IPS DF 6.9 (cell line): ENCODE measurements around the gene IFT27.

Source experiments
- DNase-seq: peaks from one replicate; pipeline ENCODE4 v3.0.0-alpha.2; 2013; ENCODE audit warnings: low read depth, low spot score
- H3K27ac ChIP-seq: one replicate; pipeline ENCODE4 v1.5.1; 2013; ENCODE audit warnings: low read length, control low read depth
- H3K27me3 ChIP-seq: 2 replicates; pipeline ENCODE4 v1.6.1; 2013; ENCODE audit warnings: mild to moderate bottlenecking, low read length; ENCODE audit not compliant: control insufficient read depth, insufficient read depth
- H3K36me3 ChIP-seq: 2 replicates; pipeline ENCODE4 v1.6.1; 2013; ENCODE audit warnings: low read length; ENCODE audit not compliant: control insufficient read depth, insufficient read depth
- H3K4me1 ChIP-seq: 2 replicates; pipeline ENCODE4 v1.6.1; 2013; ENCODE audit warnings: low read length; ENCODE audit not compliant: control insufficient read depth, insufficient read depth
- H3K4me3 ChIP-seq: 2 replicates; pipeline ENCODE4 v1.5.1; 2013; ENCODE audit warnings: mild to moderate bottlenecking, low read length
- H3K9me3 ChIP-seq: 2 replicates; pipeline ENCODE4 v1.6.1; 2013; ENCODE audit warnings: low read length, inconsistent platforms; ENCODE audit not compliant: control insufficient read depth, insufficient read depth
- WGBS: extraction: QIAGEN DNeasy Blood & Tissue Kit; methylation state at CpG from one replicate; pipeline ENCODE4 v1.1.7; 2013; ENCODE audit warnings: mixed read lengths, missing lambda C conversion rate; ENCODE audit not compliant: insufficient read length, insufficient coverage; 5-methylcytosine and 5-hydroxymethylcytosine counted together

IFT27 gene

DNA sequence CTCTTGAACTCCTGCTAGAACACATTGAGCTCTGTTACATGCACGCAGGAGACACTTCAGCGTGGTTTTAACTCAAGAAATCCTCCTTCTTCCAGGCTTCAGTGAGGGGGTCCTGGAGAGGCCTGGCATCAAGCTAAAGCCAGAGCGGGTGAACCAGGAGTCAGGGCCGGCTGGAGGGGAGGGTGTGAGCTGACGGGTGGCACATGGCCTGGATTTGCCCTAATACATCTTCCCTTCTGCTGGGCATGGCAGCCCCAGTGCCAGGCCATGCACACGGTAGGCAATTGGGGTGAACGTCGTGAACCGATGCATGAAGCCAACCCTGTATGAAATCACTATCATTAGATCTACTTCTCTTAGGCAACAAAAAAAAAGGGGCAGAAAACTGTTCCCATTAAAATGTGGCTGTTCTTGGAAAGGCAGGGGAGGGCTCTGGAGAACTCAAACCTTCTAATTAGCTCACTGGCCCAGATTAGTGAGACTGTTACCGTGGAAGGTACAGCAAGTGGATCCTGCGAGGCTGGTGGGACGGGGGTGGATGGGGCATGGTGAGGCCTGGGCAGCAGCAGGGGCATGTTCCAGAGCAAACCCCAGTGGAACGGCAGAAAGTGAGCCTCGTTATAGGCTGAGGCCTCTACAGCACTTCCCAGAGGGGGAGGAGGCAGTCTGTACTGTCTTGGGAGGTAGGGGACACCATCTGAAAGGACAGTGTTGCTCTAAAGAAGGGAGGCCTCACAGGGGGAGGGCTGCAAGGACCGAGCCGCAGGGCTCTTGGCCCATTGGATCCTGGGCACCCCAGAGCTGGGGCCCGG is 10.6 kb downstream of the IFT27 start:
- Histone ChIP-seq H3K36me3 (0 out of 2 replicates have a peak, but pooled peaks cover 10% of the 10 kb centered on the region), H3K4me1 (no peaks in the 10 kb centered on the region), H3K9me3 (no peaks in the 10 kb centered on the region), H3K4me3 (no peak overlapping the region), H3K27me3 (no peaks in the 10 kb centered on the region), H3K27ac (no peak overlapping the region)
- DNase-seq: no peak
- no CpG with 5 or more reads among the region's 17 CpGs for WGBS

DNA sequence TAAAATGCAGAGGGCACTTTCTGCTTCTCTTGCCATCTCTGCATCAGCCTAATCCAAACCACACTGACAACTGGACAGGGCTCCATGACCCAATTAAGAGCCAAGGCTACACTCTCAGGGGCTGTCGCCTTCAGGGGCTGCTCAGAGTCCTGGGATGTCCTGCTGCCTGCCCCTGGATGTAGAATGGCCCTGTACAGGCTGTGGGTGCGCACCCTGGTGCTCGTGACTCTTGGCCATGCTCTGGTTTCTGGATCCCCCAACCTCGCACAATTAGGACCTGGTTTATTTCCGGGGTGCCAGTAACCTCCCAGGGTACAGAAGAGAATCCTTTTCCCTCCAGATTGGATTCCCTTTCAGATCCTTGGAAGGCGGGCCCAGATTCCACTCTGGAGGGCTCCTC is 11.3 kb downstream of the IFT27 start:
- Histone ChIP-seq H3K9me3 (no peaks in the 10 kb centered on the region), H3K27me3 (no peaks in the 10 kb centered on the region), H3K27ac (no peak overlapping the region), H3K4me3 (no peak overlapping the region), H3K36me3 (0 out of 2 replicates have a peak, but pooled peaks cover 10% of the 10 kb centered on the region), H3K4me1 (no peaks in the 10 kb centered on the region)
- no peak for DNase-seq
- WGBS: no CpG with 5 or more reads among the region's 6 CpGs

DNA sequence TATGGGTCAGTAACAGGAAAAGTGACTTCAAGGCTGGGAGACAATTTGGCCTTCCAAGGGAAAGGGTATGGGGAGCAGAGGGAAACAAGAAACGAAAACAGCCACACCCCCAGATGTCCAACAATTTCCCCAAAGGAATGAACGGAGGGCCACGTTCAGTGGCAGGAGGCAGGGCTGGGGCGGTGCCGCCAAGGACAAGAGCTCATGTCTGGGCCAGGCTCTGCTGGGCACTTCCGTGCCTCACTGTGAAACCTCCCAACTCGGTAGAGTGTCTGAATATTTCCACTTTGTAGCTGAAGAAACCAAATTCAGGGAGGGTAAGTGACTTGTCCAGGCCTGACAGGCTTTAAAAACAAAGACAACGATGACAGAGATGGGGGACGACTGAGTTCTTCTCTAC is 11.9 kb downstream of the IFT27 start:
- Histone ChIP-seq H3K27ac (no peak overlapping the region), H3K4me1 (no peaks in the 10 kb centered on the region), H3K27me3 (no peaks in the 10 kb centered on the region), H3K4me3 (no peak overlapping the region), H3K36me3 (0 out of 2 replicates have a peak, but pooled peaks cover 10% of the 10 kb centered on the region), H3K9me3 (no peaks in the 10 kb centered on the region)
- DNase-seq: no peak
- WGBS: no CpG with 5 or more reads among the region's 9 CpGs

- no CpG with 5 or more reads among the region's 8 CpGs for WGBS
These were observed 12.3 kb downstream of the IFT27 start for GRCh38 chr22:36763576-36763975.

DNA sequence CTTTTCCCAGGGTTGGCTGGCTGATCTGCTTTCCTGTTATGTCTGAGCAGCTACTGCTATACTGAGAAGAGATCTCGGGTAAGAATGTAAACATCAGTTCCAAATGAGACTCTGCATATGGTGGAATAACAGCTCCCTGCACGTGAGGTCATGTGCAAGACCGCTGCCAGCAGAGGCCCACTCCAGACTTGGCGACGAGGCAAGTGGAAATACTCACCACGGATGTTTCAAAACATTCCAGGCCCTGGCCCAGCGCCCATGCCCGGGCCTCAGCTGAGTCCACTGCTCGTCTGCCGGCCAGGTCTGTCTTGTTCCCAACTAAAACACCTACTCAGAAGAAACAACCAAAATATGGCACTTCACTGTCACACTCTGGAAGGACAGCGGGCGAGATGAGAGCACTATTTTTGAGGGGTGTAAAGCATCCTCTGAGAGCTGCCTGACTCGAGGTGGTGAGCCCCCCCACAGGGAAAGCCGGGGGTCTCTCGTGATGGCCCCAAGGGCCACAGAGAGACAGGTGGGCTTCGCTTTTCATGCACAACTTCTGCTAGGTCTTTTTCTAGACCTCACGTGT is 13.1 kb downstream of the IFT27 start:
- H3K9me3 ChIP-seq: no peaks in the 10 kb centered on the region
- H3K36me3 ChIP-seq: 0 out of 2 replicates have a peak, but pooled peaks cover 10% of the 10 kb centered on the region
- DNase-seq: no peak
- H3K27ac ChIP-seq: no peak overlapping the region
- H3K27me3 ChIP-seq: no peaks in the 10 kb centered on the region
- H3K4me3 ChIP-seq: no peak overlapping the region
- WGBS: no CpG with 5 or more reads among the region's 17 CpGs
- H3K4me1 ChIP-seq: no peaks in the 10 kb centered on the region

More at GRCh38 chr22:36763576-36763975, 12.3 kb downstream of the IFT27 start:
- no peak for DNase-seq
- H3K36me3 ChIP-seq: 0 out of 2 replicates have a peak, but pooled peaks cover 10% of the 10 kb centered on the region
- no peak overlapping the region for H3K27ac ChIP-seq
- no peak overlapping the region for H3K4me3 ChIP-seq
- no peaks in the 10 kb centered on the region for H3K4me1 ChIP-seq
- no peaks in the 10 kb centered on the region for H3K9me3 ChIP-seq
- H3K27me3 ChIP-seq: no peaks in the 10 kb centered on the region

- Histone ChIP-seq H3K9me3 (no peaks in the 10 kb centered on the region), H3K4me3 (no peak overlapping the region), H3K27ac (no peak overlapping the region), H3K36me3 (0 out of 2 replicates have a peak, but pooled peaks cover 10% of the 10 kb centered on the region), H3K4me1 (no peaks in the 10 kb centered on the region), H3K27me3 (no peaks in the 10 kb centered on the region)
- WGBS: no CpG with 5 or more reads among the region's 10 CpGs
- no peak for DNase-seq
These were observed 14.2 kb downstream of the IFT27 start for GRCh38 chr22:36761553-36762240.

GRCh38 chr22:36760786-36761185 is 15.1 kb downstream of the IFT27 start:
- no peak overlapping the region for H3K4me3 ChIP-seq
- peaks cover 1% of the 10 kb centered on the region; the same call in 1 of the 2 replicates for H3K4me1 ChIP-seq
- no peaks in the 10 kb centered on the region for H3K27me3 ChIP-seq
- no peak for DNase-seq
- H3K36me3 ChIP-seq: 0 out of 2 replicates have a peak, but pooled peaks cover 10% of the 10 kb centered on the region
- H3K27ac ChIP-seq: no peak overlapping the region
- no peaks in the 10 kb centered on the region for H3K9me3 ChIP-seq
- WGBS: no CpG with 5 or more reads among the region's 11 CpGs

- Histone ChIP-seq H3K4me1 (peaks cover 1% of the 10 kb centered on the region; the same call in 1 of the 2 replicates), H3K27me3 (no peaks in the 10 kb centered on the region), H3K9me3 (no peaks in the 10 kb centered on the region), H3K36me3 (0 out of 2 replicates have a peak, but pooled peaks cover 10% of the 10 kb centered on the region), H3K27ac (no peak overlapping the region), H3K4me3 (no peak overlapping the region)
- no peak for DNase-seq
- no CpG with 5 or more reads among the region's 19 CpGs for WGBS
These were observed 16.3 kb downstream of the IFT27 start for GRCh38 chr22:36759481-36760159.

GRCh38 chr22:36758792-36759271 is 17.1 kb downstream of the IFT27 start:
- Histone ChIP-seq H3K36me3 (0 out of 2 replicates have a peak, but pooled peaks cover 10% of the 10 kb centered on the region), H3K27ac (no peak overlapping the region), H3K4me1 (peaks cover 1% of the 10 kb centered on the region; the same call in 1 of the 2 replicates), H3K27me3 (no peaks in the 10 kb centered on the region), H3K9me3 (no peaks in the 10 kb centered on the region), H3K4me3 (no peak overlapping the region)
- no CpG with 5 or more reads among the region's 15 CpGs for WGBS
- no peak for DNase-seq
